DMS53 (cell line): ENCODE data around the gene SMOC1.
A peak's percentile ranks its signal among the peaks of the same experiment; 100 is the strongest.

Source experiments
- DNase-seq: peaks from one replicate; lab custom pipeline; 2025; lab: John Stamatoyannopoulos, UW

SMOC1 gene

DNA sequence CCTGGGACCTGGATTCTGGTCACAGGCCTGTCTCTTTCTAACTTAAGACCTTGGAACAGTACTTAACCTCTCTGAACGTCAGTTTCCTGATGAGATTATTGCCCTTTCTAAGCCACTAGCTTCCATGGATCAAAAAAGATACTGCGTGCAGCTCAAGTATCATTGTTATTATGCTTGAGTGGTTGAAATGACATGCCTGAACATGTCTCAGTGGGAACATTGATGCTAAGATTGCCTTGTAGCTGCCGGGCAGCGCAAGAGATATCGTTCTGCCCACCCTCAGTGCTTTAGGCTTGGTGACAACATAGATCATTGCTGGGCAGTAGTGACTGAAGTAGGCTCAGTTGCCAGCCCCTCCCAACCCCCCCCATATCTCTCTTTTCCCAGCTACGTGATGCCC lies 131.9 kb downstream of the SMOC1 start:
- peak; percentile 42 for DNase-seq

DNA sequence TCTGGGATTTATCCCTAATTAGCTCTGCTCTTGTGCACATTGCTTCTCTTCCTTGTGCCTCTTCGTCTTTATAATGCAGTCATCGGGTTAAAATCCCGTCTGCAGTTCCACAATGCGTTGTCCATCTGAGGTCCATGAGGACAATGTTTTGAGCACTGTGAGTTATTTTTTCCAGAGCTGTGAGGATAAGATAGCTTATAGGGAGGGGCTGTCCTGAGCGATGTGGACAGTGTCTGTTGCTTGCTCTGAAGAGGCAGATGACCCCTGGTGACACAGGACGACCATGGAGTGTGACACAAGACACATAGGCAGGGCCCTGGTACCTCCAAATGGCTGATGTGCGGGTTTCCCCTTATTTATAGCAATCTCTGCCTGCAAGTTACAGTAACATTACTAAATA lies 132.5 kb downstream of the SMOC1 start:
- no peak for DNase-seq

DNA sequence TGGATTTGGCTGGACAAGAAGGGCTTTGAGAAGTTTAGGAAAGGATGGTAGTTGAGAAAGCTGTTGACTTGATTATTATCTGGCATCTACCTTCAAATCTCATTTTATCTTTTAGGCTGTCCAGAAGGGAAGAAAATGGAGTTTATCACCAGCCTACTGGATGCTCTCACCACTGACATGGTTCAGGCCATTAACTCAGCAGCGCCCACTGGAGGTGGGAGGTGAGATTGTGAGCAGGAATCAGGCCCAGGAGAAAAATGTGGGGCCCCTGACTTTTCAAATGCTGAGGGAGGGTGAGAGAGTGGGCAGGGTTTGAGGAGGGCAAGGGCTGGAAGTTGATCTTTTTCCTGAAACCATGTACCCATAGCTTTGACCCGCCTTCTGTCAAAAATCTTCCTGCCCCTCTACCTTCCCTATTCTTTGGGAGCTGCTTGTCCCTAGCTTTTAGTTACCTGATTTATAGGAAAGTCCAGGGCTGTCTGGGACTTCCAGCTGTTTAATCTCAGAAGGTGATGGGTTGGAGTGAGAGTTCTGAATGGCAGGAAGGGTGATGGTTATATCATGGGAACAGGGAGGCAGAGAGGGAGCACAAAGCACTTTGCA lies 134.2 kb downstream of the SMOC1 start:
- peak; percentile 58 for DNase-seq

DNA sequence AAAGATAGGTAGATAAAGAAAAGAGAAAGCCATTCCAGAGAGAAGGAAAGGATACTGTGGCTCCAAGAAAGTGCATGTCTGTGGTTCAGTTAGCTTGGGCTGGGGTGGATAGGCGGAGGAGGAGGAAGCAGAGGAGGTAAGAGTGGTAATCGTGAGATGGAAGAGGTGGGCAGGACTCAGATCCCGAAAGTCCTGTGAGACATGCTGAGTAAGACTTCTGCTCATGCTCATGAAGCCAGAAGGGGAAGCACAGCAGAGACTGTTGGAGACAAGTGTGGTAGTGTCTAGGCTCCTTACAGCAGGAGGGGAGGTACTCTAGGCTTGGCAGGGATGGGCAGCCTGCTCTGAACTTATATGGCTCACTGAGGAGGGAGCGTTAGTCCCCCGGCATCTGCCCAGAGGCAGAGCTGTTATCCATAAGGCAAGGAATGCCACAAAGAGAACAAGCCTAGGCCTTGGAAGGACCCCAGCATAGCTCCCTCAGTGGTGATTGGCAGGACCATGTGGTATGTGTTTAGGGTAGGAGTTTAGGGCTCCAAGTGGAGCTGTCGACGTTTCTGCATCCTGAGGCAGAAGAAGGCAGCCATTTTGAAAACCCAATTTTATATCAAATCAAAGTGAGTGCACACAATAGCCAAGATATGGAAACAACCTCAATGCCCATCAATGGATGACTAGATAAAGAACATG lies 135.3 kb downstream of the SMOC1 start:
- no peak for DNase-seq

DNA sequence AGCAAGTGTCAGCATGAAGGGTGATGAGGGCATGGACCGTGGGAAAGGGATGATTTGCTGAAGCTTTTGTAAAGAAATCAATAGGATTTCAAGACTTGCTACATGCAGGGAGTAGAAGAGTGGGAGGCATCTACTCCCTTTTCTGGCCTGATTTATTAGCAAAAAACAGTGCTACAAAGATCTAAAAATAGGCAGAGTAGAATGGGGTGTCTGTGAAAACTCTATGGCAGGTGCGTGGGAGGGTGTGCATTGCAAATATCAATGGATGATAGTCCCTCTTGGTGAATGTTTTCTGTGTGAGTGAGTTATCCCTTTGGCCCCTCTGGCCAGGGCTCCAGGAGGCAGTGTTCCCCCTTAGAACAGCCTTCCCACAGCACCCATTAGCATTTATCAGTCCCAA lies 139.0 kb downstream of the SMOC1 start:
- DNase-seq, result no peak

DNA sequence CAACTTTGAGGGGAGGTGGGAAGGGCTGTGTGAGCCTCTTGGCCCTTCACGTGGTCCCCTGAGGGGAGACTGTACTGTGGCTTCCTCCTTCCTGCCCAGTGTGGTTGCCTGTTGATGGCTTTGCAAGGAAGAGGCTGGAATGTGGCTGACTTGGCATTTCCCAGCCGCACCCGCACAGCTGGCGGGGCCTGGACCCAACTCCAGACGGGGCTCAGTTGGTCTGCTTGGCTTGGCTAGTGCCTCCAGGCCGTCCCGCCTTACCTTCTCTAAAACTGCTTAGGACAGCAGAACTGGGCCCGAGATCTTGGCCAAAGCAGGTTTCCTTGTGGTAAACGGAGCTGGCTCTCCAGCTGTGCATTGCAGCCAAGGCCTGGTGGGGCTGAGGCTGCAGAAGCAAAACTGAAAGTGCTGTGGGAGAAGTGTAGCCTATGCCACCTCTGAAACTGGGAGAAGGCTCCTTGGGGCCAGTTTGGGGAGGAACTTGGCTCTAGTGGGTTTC lies 139.5 kb downstream of the SMOC1 start:
- DNase-seq, result no peak

DNA sequence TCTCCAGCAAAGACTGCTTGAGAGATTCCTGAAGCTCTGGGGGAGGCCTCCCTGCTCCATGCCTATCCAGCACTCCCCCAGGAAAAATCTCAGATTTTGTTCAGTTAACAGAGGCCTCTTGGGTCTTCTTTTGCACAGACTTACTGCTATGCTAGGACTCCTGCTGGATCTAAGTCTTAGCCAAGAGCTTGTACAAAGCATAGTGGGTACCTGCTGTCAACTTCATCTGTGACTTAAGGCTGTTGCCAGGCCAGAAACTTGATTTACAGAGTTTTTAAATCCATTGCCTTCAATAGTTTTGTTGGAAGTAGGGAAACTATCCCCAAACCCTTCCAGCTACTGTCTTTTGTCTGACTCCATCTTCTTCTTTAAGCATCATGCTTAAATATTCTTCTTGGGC lies 140.5 kb downstream of the SMOC1 start:
- no peak for DNase-seq

DNA sequence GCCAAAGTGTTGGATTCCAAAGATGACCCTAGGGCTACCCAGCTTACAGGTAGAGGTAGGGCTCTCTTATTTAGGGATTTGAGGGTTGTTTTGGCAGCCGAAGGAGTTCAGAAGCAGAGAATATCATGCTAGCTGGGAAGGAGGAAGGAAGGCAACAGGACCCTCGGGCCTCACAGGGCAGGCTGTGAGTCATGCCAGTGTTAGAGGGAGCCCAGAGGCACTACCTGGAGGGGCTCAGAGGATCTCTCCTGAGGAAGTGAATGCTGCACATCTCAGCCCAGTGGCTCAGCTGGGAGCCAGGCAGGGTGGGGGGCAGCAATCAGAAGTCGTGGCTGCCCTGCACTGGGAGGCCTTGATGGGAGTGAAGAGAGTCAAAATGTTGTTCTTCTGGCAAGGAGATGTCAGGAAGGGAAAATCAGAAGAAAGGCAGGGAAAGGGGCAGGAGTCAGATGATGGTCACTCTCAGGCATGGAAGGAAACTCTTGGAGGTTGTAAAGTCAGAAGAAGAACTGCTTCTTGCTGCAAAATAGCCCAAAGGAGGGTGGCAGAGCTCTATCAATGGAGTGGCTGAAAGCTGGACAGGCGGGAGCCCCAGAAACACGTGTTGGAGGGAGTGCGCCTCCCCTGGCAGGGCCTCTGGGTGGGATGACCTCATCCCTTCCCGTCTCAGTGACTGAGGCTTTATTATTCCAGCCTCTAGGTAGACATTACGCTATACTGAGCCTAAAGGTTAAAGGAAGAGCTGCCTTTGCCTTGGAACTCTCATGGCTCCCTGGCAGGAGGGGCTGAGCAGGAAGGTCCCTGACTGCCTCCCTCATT lies 141.3 kb downstream of the SMOC1 start:
- no peak for DNase-seq

DNA sequence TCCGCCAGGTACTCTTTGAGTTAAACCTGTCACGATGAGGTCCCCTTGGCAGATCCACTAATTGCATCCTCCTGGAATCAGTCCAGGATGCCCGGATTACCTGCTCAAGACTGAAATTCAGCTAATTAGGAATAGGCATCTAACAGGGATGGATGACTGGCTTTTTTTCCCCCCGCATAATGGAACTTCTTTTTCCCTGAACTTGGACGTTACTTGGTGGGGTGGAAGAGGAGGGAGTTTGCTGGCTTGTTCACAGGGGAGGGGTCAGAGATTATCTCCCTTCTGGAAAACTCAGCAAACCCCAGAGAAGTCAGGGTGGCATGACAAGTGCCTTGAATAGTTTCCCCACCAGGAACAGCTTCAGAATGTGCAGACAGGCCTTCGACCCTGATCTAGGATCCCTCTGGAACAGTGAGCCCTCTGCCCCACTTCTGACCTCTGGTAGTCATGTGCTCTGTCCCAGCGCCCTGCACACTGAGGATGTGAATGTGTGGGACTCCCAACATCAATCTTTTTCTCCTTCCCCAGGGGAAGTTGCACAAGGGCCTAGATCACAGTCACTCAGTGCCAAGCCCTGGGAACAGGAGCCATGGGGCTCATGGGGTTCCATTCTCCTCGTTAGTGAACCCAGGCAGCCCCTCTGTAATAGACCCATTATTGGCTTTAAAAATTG lies 142.5 kb downstream of the SMOC1 start:
- no peak for DNase-seq

DNA sequence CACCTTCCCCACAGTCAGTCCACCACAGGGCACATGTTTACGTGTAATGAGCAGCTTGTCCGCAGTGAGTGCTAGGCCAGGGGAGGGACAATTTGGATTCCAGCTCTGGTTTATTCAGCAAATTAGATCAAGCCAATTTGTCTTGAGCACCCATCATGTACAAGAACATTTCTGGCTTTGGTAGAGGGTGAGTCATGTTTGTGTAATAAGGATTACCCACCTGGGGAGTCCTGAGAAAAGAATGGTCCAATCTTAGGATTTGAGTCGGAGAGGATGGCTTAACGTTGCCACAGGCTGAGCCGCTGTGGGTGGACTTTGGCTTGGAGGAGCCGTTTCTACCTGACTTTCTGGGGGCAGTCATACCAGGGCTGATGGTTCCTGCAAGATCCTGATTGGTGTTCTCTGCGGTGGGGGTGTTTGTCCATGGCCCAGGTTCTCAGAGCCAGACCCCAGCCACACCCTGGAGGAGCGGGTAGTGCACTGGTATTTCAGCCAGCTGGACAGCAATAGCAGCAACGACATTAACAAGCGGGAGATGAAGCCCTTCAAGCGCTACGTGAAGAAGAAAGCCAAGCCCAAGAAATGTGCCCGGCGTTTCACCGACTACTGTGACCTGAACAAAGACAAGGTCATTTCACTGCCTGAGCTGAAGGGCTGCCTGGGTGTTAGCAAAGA lies 143.7 kb downstream of the SMOC1 start:
- DNase-seq, result no peak

DNA sequence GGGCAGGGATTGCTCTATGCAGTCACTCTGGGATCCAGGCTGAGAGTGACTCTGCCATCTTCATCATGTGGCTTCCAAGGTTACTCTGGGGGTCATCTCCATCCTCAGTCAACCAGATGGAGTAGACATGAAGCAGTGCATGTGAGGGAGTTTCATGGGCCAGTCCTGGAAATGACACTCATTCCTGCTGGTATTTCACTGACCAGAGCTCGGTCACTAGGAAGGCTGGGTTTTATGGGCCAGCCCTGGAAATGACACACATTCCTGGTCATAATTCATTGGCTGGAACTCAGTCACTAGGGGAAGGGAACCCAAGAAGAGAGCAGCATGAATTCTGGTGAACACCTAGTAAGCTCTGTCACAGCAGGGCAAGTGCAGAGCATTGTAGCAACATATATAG lies 144.7 kb downstream of the SMOC1 start:
- DNase-seq, result no peak

DNA sequence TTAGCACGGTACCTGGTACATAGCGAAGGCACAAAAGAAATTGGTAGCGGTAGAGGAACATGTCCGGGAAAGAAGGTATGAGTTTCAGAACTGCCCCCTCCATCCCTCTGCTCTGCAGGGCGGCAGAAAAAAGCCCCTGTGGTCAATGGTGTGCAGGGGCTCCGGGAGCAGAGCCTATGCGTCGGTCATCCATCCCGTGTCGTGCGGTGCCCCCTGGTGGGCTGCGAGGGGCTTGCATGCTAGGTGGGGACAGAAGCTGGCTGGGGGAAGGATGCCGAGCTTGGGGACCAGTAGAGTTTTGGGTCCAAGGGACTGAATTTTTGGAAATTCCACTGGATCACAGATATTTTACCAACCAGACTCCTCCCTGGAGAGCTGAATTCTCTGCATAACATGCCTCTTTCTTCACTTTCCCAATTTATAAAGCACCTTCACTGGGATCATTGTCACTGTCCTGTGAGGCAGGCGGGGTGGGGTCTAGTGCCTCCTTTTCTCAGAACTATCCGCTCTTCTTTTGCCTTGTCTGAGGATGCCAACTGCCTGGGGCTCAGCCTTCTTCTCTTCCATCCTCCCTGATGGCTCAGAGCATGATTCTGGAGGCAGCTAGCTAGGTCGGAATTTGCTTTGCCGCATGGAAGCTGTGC lies 148.7 kb downstream of the SMOC1 start:
- peak; percentile 59 for DNase-seq

DNA sequence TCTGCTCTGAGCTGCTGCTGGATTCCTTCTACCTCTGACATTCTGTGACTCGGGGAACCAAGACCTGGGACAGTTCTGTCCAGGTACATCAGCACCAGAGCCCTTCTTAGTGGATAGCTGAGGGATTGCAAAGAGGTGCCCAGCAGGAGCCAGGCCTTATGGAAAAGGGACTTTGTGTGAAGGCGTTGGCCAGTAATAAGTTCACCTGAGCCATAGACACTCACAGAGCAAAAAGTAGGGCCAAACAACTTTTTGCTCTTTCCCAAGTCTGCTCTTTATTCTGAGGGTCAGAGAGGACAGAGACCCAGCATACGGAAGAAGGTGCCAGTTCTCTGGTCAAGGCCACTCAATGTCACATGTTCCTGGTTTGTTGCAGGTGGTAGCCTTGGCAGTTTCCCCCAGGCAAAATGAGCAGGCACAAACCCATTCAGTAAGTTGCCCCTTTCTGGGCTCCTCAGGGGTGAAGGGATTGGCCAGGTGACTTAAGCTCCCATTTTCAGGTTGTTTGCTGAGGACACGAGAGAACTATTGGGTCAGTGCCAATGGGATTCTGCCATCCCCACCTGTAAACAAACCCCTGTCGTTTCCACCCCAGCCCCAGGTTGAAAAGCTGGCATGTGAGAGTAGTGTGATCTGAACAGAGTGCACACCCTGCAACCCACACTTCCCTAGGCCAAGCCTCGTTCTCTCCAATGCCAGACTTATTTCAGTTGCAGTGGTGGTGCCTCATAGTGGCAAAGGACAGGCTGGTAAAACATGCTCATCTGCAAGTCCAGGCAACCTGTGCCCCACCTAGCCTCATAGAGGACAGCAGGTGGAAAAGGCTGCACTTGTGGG lies 150.3 kb downstream of the SMOC1 start:
- no peak for DNase-seq

DNA sequence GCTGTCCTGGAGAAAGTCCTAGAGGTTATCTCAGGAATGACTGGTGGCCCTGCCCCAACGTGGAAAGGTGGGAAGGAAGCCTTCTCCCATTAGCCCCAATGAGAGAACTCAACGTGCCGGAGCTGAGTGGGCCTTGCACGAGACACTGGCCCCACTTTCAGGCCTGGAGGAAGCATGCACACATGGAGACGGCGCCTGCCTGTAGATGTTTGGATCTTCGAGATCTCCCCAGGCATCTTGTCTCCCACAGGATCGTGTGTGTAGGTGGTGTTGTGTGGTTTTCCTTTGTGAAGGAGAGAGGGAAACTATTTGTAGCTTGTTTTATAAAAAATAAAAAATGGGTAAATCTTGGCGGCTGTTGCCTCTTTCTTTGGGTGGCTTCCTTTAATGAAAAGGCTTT lies 152.8 kb downstream of the SMOC1 start:
- no peak for DNase-seq

DNA sequence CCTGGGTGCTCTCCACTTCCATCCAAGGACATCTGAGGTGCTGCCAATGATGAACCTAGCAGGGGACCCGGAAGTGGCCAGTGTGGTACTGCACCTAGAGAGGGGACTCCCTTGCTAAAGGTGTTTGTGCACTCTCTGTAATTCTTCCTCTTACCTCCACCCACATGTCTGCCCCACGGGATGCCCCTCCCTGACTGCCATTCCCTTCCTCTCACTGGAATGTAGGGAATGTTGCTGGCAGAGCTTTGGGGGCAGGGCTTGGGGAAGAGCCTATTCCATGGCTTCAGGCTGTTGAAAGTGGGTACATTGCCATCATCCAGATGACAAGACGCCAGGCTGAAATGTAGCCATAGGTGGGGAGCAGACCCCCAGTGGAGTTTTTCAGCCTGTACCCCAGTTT lies 153.2 kb downstream of the SMOC1 start:
- no peak for DNase-seq

DNA sequence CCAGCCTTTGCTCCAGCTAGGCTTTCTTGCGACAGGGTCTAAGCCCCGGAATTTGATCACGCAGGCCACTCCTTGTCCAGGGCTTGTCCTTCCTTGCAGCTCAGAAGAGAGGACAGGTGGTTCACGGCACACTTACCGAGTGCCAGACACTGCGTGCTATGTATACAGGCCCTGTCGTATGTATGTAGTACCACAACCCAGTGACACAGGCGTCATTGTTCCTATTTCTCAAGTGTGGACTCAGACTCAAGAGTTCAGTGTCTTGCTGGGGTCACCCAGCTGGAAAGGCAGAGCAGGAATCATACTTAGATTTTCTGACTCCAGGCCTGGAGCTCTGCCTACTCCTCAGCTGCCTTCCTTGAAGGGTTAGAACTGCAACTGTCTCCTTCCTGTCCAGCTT lies 153.9 kb downstream of the SMOC1 start:
- DNase-seq, result no peak

DNA sequence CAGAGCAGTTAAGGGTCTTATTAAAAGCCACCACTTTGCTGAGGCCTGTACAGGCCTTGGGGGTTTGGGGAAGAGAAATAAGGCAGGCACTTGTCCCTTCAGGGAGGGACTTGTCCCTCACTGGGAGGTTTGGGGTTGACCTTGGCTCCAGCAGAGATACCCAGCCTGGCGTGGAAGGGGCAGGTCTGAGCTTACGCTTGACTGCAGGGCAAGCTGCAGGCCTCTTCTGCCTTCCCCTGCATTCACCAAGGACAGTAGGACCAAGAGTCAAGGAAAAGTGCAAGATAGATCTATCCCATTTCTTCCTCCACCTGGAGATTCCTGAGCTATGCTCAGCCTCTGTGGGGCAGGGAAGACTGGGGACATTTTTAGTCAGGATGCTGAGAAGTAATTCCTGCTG lies 154.3 kb downstream of the SMOC1 start:
- DNase-seq, result no peak

DNA sequence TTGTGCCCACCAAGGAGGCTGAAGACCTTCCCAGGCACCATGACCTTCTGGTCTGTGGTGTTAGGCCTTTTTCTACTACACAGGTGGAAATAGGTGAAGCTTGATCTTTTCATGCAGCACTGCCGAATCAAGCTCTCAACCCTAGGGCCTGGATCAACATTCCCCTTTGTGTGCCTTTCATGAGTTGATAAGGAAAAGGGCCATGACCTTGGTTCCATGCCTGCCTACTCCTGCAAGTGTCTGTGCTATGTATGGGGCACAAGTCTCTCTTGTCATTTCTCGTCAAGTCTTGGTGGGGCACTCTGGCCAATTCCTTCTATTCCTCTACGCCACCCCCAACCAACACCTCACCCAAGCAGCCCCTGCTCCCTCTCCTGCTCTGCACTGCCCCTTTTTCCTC lies 155.0 kb downstream of the SMOC1 start:
- no peak for DNase-seq

DNA sequence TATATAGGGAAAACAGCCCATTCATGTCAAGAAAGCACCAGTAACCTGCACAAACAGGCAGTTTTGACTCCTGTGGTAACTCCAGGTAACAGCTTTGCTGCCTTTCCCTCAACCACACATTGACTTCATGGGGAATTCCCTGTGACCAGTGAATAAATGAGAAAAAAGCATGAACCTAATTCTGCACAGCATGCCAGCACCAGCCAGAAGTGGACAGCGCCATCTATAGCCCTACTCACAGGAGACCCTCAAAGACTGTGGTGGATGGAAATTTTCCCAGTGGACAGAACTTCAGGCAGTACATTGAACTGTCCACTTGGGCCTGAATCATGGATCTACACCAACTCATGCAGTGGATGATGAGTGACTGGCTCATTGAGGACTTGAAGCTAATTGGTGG lies 157.4 kb downstream of the SMOC1 start:
- peak; percentile 32 for DNase-seq

DNA sequence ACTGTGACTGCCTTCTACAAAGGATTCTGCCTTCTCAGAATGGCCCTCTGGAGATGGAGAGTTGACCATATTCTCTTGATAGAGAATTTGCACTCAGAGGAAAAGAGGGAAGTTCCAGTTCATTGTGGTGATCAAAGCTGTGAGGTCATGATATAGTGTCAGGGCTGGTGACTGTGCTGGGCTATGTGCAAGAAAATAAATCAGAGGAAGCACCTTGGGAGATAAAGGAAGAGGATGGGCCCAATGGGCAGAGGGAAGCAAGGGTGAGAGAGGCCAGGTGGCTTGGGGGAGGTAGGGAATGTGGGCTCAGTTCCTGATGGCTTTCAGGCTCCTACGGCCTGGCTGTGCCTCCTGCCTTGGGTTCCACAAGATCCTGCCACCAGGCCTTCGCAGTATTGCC lies 163.8 kb downstream of the SMOC1 start:
- DNase-seq, result no peak

DNA sequence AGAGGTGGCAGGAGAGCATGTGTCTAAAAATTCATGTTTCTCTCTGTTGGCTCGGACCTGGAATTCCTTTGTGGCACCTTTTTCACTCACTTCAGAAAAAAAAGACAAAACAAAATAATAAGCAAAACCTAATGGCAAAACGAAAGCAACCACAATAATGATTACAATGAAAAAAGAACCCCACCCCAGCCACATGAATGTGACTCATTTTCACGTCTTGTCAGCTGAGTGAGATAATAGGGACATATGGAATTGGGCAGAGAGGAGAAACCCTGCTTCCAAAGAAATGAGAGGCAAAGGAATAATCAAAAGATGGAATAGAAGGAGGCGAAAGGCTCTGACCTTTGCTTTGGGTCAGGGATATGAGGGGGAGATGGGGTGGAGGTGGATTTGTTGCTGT lies 166.1 kb downstream of the SMOC1 start:
- no peak for DNase-seq
